OCI-LY1 (cell line): ENCODE data around the gene PDGFA.

ENCODE experiments used
- CTCF ChIP-seq: fragments of 200-600 bp; sonication (generic), shearing (Covaris generic); IDR thresholded peaks from 2 replicates; pipeline ENCODE4 v1.5.1; 2017; ENCODE audit warnings: mild to moderate bottlenecking, antibody characterized with exemption, low read length, moderate library complexity, mixed read lengths
- EZH2 ChIP-seq: fragments of 200-600 bp; sonication (generic), shearing (Covaris generic); IDR thresholded peaks from 2 replicates; pipeline ENCODE4 v1.8.0; 2017; ENCODE audit warnings: borderline replicate concordance, mixed run types, mild to moderate bottlenecking, antibody characterized with exemption, low read length, moderate library complexity, mixed read lengths

GRCh38 chr7:532379-533143 lies 12.9 kb upstream of the PDGFA start:
- TF ChIP-seq CTCF (no peak), EZH2 (no peak)
